Mesothelial cell of epicardium (in vitro differentiated cells): ENCODE data around the gene SSBP3. TPM values are rescaled to one million over a fixed set of nuclear protein-coding genes. Genes with fewer than 3 reads are reported as not detected.

ENCODE experiments used
- DNase-seq, 2 experiments: peaks; one replicate each; pipeline ENCODE4 v3.0.0; 2021; ENCODE audit warnings: low spot score in 2 of 2; ENCODE audit not compliant: unreplicated experiment in 2 of 2
- H3K27ac Mint-ChIP-seq: 2 replicates; pipeline ENCODE4 v1.8.0; 2021; ENCODE audit warnings: mixed read lengths
- H3K27me3 Mint-ChIP-seq: 2 replicates; pipeline ENCODE4 v1.8.0; 2021; ENCODE audit warnings: low read depth, mixed read lengths
- H3K36me3 Mint-ChIP-seq: 2 replicates; pipeline ENCODE4 v1.8.0; 2021; ENCODE audit warnings: mixed read lengths
- H3K4me1 Mint-ChIP-seq: 2 replicates; pipeline ENCODE4 v1.8.0; 2021; ENCODE audit warnings: mixed read lengths
- H3K4me3 Mint-ChIP-seq: 2 replicates; pipeline ENCODE4 v1.8.0; 2021; ENCODE audit warnings: mild to moderate bottlenecking, moderate library complexity, mixed read lengths
- H3K9me3 Mint-ChIP-seq: 2 replicates; pipeline ENCODE4 v1.8.0; 2021; ENCODE audit warnings: mixed read lengths
- total RNA-seq: library from RNA; stranded (reverse); gene quantifications from 3 replicates; pipeline ENCODE4 v1.2.1, GENCODE V29; 2021
- TF ChIP-seq, protein P1 (sequence below): fragments of 200-600 bp; sonication (generic); IDR thresholded peaks from one replicate; pipeline ENCODE4 v1.5.0; 2021; ENCODE audit warnings: antibody characterized with exemption; ENCODE audit not compliant: unreplicated experiment

Gene SSBP3
- total RNA-seq, 1 donor from 2014 or later = 172 TPM

DNA sequence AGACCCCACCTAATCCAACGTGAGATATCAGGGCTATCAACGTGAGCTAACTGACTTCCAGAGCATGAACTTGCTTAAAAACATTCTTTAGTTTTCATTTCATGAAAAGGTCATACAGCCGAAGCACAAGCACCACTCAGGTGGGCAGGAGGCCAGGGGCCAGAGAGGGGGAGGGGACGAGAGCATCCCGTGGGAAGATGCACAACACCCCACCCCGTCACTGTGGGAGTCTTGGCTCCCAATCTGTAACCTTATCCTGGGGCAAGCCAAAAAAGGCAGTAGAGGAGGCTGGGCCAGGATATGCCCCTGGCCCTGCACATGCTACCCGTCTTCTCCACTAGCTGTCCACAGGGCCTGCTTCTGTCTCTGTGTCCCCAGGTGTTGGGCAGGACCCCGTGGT is 31.4 kb downstream of the SSBP3 start:
- DNase-seq = no peak
- Mint-ChIP-seq H3K4me3 (no peak overlapping the region), H3K27me3 (no peaks in the 10 kb centered on the region), H3K4me1 (peaks cover 90% of the 10 kb centered on the region), H3K36me3 (peaks cover under 1% of the 10 kb centered on the region), H3K9me3 (no peaks in the 10 kb centered on the region), H3K27ac (peak overlapping the region; percentile 75)
- TF ChIP-seq, protein P1, sequence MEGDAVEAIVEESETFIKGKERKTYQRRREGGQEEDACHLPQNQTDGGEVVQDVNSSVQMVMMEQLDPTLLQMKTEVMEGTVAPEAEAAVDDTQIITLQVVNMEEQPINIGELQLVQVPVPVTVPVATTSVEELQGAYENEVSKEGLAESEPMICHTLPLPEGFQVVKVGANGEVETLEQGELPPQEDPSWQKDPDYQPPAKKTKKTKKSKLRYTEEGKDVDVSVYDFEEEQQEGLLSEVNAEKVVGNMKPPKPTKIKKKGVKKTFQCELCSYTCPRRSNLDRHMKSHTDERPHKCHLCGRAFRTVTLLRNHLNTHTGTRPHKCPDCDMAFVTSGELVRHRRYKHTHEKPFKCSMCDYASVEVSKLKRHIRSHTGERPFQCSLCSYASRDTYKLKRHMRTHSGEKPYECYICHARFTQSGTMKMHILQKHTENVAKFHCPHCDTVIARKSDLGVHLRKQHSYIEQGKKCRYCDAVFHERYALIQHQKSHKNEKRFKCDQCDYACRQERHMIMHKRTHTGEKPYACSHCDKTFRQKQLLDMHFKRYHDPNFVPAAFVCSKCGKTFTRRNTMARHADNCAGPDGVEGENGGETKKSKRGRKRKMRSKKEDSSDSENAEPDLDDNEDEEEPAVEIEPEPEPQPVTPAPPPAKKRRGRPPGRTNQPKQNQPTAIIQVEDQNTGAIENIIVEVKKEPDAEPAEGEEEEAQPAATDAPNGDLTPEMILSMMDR = no peak

DNA sequence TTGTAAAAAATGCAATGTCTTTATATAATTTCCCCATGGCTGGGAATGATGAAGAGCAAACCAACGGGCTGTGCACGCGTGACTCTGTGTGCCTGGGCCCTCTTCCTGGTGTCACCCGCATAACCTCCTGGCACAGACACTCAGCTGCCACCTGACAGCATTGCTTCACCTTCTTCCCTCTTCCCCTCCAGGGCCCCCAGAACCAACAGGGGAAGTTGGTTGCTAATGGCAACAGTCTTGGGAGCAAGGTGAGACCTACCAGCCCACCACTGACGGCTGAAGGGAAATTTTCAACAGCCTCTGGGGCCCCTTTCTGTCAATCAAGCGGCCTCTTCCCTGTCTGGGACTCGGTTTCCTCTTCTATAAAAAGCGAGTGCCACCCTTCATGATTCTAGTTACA is 33.2 kb downstream of the SSBP3 start:
- H3K4me1 Mint-ChIP-seq = peaks cover 72% of the 10 kb centered on the region
- peak overlapping the region; percentile 55 for H3K27ac Mint-ChIP-seq

DNA sequence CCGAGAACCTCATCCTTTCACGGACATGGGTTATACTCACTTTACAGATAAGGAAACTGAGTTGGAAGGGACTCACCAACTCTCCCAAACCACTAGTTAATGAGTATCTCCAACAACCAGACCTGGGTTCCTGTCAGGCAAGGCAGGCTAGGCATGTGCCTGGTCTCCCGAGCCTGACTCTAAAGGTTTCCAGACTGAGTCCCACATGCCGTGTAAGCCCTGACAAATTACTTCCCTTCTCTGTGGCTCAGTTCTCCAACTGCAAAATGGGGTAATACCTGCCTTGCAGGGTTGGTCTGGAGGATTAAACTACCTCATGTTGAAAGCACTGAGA is 34.3 kb downstream of the SSBP3 start:
- H3K4me3 Mint-ChIP-seq = no peak overlapping the region
- no peaks in the 10 kb centered on the region for H3K27me3 Mint-ChIP-seq
- H3K9me3 Mint-ChIP-seq = no peaks in the 10 kb centered on the region
- H3K4me1 Mint-ChIP-seq = peaks cover 62% of the 10 kb centered on the region
- DNase-seq = no peak
- TF ChIP-seq, protein P1 = no peak
- peak overlapping the region; percentile 55 for H3K27ac Mint-ChIP-seq
- H3K36me3 Mint-ChIP-seq = peaks cover 11% of the 10 kb centered on the region

More for the DNA sequence above, 33.2 kb downstream of the SSBP3 start:
- Mint-ChIP-seq H3K9me3 (no peaks in the 10 kb centered on the region), H3K4me3 (no peak overlapping the region), H3K27me3 (no peaks in the 10 kb centered on the region), H3K36me3 (peaks cover 8% of the 10 kb centered on the region)
- TF ChIP-seq, protein P1 = no peak
- no peak for DNase-seq

DNA sequence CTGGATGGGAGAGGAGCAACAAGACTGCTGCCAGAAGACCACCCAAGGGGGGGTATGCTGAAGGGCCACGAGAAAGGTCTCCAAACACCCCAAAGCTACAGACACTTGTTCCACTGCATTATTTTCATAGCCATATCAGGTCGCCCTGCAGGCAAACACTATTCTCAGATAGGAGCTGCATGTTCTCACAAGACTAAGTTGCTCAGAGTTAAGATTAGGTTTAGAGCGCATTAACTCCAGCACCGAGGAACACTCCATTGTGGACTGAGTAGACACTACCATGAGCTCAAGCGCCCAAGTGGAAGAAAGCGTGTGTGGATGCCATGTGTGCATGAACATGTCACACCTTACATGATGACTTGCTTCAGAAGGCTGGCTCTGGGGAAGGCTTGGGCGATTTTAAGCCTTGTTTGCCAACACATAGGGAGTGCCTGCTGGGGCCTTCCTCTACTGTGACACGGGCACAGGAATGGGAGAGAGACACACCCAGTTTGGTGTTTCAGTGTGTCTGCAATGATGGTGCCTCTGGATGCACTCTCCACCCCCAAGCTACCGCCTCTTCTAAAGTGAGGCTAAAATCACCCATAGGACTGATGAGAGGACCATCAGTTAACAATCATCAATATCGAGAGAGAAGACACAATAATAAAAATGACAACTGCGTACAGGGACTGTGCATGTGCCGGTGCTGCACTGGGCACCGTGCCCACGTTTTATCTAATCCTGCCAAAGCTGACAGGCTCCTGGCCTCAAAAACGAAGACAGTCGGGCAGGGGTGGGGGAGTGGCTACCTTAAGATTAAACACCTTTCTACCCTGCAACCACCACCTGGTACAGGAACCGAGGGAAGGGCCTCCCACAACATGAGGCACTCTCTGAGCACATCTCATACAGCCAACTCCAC is 34.9 kb downstream of the SSBP3 start:
- DNase-seq = no peak
- peak overlapping the region; percentile 66 for H3K27ac Mint-ChIP-seq
- H3K36me3 Mint-ChIP-seq = peaks cover 11% of the 10 kb centered on the region
- peaks cover 56% of the 10 kb centered on the region for H3K4me1 Mint-ChIP-seq
- TF ChIP-seq, protein P1 = no peak
- H3K4me3 Mint-ChIP-seq = no peak overlapping the region
- H3K9me3 Mint-ChIP-seq = no peaks in the 10 kb centered on the region
- H3K27me3 Mint-ChIP-seq = no peaks in the 10 kb centered on the region

DNA sequence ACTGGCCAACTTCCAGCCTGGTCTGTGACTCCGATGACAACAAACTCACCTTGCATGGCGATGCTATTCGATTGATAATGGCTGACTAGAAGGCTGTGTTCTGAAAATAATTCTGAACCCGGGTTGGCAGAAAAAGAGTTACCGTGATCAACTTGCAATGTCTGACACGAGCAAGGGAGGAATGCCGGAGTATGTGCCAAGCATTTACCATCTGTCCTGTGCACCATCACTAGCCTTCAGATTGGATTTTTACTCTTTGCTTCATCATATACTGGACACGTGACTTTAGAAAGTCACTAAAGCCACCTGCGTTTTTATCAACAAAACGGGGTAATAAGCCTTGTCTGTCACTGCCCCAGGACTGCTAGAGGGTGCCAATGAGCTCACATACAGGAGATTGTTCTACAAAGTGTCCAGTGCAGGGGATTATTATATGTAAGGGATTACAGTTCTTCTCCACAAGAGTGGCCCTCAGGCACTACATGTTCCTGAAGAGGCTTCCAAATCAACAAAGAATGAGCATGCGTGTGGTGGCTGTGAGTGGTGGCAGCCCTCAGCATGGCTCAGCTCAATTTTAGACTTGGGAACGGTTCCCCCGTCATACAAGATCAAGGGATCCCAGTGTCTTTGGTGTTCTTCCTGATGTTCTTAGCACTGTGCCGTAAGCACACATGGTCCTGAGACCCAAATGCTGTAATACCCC is 35.8 kb downstream of the SSBP3 start:
- TF ChIP-seq, protein P1 = no peak
- H3K36me3 Mint-ChIP-seq = peaks cover 11% of the 10 kb centered on the region
- peaks cover 51% of the 10 kb centered on the region for H3K4me1 Mint-ChIP-seq

More for the DNA sequence above, 35.8 kb downstream of the SSBP3 start:
- no peak for DNase-seq
- no peaks in the 10 kb centered on the region for H3K9me3 Mint-ChIP-seq
- H3K4me3 Mint-ChIP-seq = no peak overlapping the region
- H3K27me3 Mint-ChIP-seq = no peaks in the 10 kb centered on the region
- H3K27ac Mint-ChIP-seq = no peak overlapping the region
